Hepatocyte (in vitro differentiated cells): ENCODE results near the gene MIR17HG.

ENCODE experiments used
- EZH2 ChIP-seq: fragments of 200-600 bp; sonication (generic); IDR thresholded peaks from 2 replicates; pipeline ENCODE4 v1.6.1; 2016; ENCODE audit warnings: antibody characterized with exemption, mild to moderate bottlenecking, borderline replicate concordance
- EZH2phosphoT487 ChIP-seq: fragments of 200-600 bp; sonication (generic); IDR thresholded peaks from one replicate; pipeline ENCODE4 v1.6.1; 2018; ENCODE audit warnings: antibody characterized with exemption, mild to moderate bottlenecking, low read depth, moderate library complexity; ENCODE audit not compliant: unreplicated experiment, severe bottlenecking
- TF ChIP-seq, protein P1 (sequence below): fragments of 200-600 bp; sonication (generic); IDR thresholded peaks from 2 replicates; pipeline ENCODE4 v1.5.1; 2016; ENCODE audit warnings: antibody characterized with exemption, mild to moderate bottlenecking; ENCODE audit not compliant: poor library complexity

DNA sequence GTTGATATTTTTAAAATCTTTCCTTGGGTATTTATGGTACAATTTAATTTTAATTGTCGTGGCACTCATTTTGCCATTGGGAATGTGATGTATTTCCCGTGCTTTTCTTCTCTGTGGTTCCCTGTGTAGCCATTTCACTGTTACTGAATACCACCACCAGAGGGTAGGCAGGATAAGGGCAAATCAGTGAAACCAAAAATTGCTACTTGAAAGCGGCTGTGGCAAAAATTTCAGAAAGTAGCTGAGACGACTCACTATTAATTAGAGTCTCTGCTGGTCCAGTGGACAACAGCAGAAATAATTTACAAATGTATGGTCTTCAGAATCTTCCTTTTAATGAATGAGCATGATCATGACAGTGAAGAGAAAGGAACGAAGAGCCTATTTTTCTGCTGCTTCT lies 34.4 kb upstream of the MIR17HG start:
- TF ChIP-seq, protein P1, sequence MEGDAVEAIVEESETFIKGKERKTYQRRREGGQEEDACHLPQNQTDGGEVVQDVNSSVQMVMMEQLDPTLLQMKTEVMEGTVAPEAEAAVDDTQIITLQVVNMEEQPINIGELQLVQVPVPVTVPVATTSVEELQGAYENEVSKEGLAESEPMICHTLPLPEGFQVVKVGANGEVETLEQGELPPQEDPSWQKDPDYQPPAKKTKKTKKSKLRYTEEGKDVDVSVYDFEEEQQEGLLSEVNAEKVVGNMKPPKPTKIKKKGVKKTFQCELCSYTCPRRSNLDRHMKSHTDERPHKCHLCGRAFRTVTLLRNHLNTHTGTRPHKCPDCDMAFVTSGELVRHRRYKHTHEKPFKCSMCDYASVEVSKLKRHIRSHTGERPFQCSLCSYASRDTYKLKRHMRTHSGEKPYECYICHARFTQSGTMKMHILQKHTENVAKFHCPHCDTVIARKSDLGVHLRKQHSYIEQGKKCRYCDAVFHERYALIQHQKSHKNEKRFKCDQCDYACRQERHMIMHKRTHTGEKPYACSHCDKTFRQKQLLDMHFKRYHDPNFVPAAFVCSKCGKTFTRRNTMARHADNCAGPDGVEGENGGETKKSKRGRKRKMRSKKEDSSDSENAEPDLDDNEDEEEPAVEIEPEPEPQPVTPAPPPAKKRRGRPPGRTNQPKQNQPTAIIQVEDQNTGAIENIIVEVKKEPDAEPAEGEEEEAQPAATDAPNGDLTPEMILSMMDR, result peak; percentile 50
- TF ChIP-seq EZH2, result no peak
- TF ChIP-seq EZH2phosphoT487, result no peak
